SK-MEL-5 (cell line): Measurements from ENCODE around the gene MMP1. TPM values are rescaled to one million over a fixed set of nuclear protein-coding genes. Genes with fewer than 3 reads are reported as not detected.

Source experiments
- DNase-seq: peaks from one replicate; pipeline ENCODE4 v3.0.0-alpha.2; 2016; ENCODE audit warnings: low read depth, low spot score
- in situ Hi-C: cut with HindIII; loops from 2 replicates; pipeline ENCODE4 v1.10.0; 2016; ENCODE audit warnings: low sequenced_read_pairs, high pct_unique_total_duplicates, low pct_unique_long_range_greater_than_20kb
- total RNA-seq: library from RNA; depleted of rRNA; stranded (reverse); fragments of >200 nt; shearing (Covaris generic); gene quantifications from 2 replicates; pipeline ENCODE4 v1.2.3, GENCODE V29; 2014

The MMP1 gene
- total RNA-seq, 1 experiment from 2014 or later, result 5.5 TPM

DNA sequence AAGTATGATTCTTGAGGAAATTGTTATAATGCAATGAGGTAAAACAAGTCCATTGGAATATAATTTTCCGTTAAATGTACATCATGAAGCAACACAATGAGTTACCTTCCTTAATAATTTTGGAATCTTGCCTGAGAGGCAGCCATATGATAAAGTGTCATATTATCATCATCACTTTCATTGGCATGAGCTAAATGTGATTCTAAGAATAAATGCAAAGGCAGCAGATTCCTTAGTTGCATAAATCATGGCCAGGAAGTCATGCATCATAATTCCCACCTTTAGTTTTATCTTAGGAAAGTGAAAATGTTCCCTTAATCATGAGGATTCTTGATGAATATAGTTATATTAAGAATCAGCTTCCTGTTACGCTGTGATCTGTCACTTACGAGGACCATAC, 14.2 kb upstream of the MMP1 start:
- in situ Hi-C loops, result no loop called here
- no peak for DNase-seq

DNA sequence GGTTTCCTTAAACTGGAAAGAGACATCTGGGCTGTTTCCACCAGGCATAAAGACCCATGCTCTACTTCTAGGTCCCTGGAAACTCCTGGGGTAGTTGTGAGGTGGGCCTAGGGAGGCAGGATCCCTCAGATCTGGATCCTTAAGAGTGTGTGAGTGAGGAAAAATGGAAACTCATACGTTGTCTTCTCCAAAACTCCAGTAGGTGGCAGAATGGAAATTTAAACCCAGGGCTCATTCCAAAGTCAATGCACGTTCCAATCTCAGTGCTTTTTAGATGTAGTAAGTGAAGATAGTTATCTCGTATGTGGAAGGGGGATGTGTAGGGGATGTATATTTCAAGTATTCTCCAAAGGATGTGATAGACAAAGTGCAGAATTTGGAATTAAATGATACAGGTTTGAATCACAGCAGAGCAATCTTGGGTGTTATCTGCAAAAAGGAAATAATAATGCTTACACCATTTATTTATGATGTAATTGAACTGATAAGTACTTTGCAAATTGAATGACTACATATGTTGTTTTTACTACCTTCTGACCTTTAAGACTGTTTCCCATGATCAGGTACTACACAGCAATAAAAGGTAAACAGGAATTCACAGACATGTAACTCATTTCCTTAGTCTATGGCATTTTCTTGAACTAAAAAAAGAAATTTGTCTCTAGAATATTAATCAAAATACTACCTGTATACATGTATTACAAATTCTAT, 13.1 kb upstream of the MMP1 start:
- peak; percentile 51 for DNase-seq
- in situ Hi-C loops, result no loop called here

DNA sequence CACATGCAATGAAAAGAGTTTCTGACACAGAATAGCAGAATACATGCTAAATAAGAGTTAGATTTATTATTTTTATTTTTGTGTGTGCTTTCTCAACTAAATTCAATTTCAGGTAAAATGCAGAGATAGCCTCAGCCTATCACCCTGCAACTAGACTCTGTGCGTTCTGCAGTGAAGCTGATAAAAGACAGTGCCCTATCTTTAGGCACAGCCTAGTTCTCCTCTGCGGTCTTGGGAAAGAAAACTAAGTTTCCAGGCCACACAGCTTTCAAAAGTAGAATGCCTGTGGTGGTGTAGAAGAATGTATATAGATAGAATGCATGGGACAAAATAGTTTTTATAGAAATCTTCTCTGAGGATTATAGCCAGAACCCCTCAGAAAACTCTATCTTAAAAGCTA, 12.0 kb upstream of the MMP1 start:
- in situ Hi-C loops, result no loop called here
- DNase-seq, result no peak

DNA sequence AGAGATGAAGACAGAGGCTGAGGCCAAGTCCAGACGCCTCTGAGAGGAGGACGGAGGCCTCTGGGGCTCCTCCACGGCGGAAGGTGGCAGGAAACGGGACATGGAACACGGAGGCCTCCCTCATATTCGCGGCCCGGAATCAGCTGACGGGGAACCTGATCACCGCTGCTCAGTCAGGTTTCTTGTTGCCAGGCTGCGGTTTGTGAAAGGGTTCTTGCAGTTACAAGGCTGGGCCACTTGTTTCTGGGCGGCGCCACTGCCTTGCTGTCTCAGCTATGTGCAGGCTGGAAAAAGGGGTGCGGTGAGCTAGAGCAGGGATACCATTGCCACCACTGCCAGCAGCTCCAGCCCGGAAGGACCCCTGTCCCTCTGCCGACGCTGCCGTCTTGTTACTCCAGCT, 10.0 kb upstream of the MMP1 start:
- in situ Hi-C loops, result no loop called here
- no peak for DNase-seq

DNA sequence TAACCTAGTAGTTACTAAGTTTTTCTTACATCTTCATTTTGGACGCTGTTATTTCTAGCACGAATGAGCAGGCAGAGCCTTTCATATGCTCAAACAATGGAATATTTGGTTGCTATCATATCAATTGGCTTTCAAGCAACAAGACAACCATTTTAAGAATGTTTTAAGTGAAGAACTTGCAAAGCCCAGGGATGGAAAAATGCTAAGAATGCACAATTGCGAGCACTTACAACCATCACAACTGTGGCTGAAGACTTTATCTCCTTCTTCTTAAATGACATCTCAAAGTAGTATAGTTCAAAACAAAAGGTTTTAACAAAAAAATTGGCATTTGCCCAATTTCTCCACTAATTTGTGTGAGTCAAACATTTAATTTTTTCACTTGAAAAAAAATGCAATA, 8.3 kb upstream of the MMP1 start:
- in situ Hi-C loops, result no loop called here
- DNase-seq, result no peak

DNA sequence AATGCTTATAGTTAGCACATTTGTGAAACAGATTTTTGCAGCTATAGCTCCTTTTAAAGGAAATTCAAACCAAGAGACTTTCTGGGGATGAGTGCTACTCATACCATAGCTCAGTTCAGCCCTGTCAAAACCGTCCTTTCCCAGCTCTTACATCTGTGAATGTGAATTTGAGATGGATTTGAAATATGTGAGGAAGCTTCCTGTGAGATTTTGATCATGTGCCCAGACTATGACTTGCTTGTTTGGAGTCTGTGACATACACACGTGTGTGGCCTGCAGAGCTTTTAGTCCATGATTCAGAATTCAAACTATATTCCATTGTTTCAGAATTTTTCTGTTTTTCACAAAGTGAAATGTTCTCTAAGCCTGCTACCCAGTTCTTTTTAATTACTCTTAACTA, 4.4 kb upstream of the MMP1 start:
- peak; percentile 6 for DNase-seq
- in situ Hi-C loops, result no loop called here

DNA sequence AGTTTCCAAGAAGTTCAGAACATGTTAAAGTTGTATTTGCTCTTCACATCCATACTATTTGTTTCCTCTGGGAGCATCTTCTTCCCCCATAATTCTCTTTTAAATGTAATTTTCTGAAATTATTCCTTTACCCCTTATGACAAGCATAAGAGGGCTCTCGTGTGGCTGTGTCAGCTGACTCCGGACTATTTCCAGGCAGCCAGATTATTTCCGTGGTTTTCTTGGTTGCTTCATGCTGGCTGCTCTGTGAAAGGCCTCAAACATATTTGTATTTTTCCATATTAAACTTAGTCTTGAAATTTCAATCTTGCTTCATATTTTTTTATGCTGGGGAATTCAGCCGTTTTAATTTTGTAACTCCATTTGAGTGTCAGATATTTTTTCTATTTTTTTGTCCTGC, 2.8 kb upstream of the MMP1 start:
- in situ Hi-C loops, result no loop called here
- no peak for DNase-seq

DNA sequence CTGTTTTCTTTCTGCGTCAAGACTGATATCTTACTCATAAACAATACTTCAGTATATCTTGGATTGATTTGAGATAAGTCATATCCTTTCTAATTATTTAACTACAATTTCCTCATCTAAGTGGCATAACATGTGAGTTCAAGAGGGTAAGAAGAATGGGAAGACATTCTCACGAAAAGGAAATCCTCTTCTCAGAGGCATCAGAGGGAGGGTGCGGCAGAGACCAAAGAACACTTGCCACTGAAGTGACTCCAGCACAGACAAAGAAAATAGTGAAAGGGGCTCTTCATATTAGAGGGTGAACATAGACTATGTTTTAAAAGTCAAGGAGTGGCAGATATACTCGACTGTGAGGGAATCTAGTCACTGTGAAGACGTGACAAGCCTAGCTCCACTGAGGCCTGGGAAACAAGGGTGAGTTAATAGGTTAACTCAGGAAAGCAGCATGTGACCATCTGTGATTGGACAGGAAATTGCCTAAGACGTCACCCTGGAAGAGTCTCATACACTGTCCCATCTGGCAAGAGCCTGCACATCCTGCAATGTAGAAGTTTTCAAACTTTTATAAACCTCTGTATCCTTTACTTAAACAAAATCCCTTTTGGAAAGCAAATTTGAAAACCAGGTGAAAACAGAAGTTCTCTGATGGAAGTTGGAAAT, 1.9 kb upstream of the MMP1 start:
- in situ Hi-C loops, result no loop called here

DNA sequence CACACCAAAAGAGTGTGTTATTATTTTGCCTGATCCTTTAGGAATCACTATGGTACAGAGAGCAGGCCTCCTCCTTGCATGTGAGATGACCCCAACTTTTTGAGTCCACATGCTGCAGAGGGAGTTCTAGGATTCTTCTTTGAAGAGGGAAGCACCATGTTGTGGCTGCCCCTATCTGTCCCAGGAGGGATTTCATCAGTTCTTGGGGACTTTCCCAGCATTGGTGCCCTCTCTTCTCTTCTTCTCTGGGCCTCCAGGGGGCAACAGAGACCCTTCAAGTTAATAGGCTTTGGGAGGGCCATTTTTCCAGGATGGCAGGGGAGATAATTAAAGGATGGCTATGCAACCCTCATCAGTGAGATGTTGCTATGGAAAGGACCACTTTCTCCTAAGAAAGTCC, 3.6 kb downstream of the MMP1 start:
- in situ Hi-C loops, result no loop called here

More for the DNA sequence above, 1.9 kb upstream of the MMP1 start:
- no peak for DNase-seq

DNA sequence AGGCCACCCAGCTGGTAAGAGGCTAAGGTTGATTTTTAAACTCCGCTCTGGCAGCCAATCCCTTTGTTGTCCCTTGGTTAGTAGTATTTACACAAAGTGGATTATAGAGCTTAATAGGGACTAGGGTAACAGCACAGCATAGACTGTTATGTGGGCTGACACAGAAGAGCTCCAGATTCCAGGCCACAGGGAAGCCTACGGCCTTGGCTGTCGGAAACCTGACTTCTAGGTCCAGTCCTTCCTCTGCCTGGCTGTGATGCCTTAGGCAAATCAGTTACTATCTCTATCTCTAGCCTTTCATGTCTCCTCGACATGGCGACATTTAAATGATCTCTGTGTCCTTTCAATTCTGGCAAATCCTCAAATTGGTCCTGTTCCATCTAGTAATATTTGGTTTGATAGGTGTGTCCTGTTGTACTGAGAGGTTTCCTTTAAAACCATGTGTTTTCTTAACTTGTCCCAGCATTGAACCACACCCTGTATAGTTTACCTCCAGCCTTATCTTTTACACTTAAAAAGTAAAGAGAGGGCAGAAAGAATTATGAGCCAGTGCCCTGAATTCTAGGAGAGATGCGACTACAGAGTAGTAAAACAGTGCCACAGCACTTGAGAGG, 4.2 kb downstream of the MMP1 start:
- DNase-seq, result no peak
- in situ Hi-C loops, result no loop called here

More for the DNA sequence above, 3.6 kb downstream of the MMP1 start:
- peak; percentile 69 for DNase-seq

DNA sequence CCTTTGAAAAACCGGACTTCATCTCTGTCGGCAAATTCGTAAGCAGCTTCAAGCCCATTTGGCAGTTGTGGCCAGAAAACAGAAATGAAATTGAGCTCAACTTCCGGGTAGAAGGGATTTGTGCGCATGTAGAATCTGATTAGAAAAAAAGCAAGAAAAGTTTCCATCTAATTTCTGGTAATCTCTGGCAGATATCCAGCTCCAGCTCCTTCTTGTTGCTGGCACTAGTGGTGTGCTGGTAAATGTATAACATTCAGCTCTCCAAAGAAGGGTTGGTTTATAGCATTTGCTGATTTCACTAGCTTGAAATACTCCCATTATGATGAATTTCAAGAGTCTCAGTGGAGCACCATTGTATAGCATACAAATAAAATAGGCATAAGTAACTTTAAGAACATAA, 5.4 kb downstream of the MMP1 start:
- in situ Hi-C loops, result no loop called here
- DNase-seq, result no peak

DNA sequence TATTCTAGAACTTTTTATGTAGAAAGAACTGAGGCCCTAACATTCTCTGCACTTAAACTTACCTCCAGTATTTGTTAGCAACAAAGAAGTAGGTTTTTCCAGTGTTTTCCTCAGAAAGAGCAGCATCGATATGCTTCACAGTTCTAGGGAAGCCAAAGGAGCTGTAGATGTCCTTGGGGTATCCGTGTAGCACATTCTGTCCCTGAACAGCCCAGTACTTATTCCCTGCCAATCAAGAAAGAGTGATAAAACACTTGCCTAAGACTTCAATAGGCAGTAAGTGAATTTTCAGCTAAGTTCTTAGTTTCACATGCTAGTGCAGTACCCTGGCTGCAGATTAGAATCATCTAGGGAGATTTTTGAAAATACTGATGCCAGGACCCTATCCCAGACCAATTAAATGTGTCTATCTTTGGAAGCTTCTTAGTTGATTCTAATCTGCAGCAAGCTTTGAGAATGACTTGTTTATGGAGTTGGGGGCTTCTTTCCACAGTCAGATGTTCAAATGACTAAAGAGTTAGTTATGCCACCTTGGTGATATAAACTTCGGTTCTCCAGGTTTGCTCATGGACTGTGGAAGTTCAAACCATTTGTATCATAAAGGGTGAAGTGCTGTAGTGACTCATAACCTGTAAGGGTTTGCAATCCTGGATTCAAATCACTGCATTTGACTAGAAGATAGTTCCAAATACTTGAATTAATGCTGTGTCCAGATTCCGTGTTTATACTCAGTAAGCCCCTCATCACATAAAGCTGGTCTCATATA, 6.5 kb downstream of the MMP1 start:
- DNase-seq, result no peak
- in situ Hi-C loops, result no loop called here

DNA sequence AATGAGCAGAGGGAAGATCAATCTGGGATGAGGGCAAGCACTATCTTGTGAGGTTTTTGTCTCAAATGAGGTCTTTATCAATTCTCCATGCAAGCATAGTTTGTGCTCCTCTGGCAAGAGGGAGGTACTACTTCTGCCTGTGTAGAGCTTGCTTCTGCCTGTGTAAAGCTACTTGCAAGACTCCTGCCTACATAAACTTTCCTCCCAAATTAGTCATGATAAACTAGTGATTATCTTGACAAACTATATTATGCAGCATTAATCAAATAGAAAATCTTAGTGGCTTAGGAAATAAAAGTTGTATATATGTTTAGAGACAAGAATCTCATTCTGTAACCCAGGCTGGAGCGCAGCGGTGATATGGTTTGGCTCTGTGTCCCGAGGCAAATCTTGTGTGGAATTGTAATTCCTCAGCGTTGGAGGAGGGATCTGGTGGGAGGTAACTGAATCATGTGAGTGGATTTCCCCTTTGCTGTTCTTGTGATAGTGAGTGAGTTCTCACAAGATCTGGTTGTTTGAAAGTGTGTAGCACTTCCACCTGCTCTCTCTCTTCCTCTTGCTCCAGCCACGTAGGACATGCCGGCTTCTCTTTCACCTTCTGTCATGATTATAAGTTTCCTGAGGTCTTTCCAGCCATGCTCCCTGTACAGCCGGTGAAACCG, 9.5 kb downstream of the MMP1 start:
- in situ Hi-C loops, result no loop called here
- no peak for DNase-seq

DNA sequence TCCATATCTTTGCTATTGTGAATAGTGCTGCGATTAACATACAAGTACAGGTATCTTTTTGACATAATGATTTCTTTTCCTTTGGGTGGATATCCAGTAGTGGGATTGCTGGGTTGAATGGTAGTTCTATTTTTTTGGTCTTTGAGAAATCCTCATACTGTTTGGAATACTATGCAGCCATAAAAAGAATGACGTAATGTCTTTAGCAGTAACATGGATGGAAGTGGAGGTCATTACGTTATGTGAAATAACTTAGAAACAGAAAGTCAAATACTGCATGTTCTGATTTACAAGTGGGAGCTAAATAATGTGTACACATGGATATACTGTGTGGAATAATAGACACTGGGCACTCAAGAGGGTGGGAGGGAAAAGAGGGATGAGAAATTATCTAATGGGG, 13.6 kb downstream of the MMP1 start:
- in situ Hi-C loops, result no loop called here
- no peak for DNase-seq

DNA sequence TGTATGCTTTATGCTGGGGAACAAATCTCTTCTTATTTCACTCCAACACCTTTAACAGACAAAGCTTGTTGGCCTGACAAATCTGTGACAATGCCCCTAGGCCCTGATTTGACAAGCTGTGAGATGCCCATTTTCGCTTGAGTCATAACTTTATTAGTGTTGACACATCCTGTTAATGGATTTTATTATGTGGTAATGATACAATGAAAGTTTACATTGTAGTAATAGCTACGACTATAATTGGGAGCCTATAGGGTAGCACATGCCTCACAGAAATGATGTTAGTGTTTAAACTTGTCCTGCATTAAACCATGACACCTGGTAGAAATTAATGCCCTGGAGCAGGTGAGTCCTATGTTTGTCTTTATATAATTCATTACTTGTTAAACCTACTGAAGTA, 14.2 kb downstream of the MMP1 start:
- DNase-seq, result no peak
- in situ Hi-C loops, result no loop called here

DNA sequence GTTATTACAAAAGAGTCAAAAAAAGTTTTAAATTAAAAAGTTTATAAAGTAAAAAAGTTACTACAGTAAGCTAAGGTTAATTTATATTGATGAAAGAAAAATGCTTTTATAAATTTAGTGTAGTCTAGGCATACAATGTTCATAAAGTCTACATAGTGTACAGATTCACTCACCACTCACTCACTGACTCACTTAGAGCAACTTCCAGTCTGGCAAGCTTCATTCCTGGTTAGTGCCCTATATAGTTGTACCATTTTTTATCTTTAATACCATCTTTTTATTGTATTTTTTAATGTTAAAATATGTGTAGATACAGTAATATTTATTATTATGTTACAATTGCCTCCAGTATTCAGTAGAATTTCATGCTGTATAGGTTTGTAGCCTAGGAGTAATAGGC, 14.9 kb downstream of the MMP1 start:
- in situ Hi-C loops, result no loop called here
- no peak for DNase-seq

DNA sequence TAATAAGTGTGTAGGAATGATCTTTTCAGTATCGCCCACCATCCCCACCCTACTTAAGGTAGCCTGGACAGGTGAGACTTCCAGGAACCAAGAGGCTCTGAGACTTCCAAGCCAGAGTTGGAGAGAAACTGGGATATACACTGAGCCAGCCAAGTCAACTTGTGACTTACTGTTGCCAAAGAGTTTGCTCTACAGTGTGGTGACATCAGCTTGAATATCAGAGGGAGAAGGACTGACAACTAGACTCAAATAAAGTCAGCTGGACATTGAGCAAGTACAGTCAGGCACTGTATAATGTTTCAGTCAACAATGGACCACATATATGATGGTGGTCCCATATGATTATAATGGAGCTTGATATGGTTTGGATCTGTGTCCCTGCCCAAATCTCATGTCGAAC, 16.3 kb downstream of the MMP1 start:
- in situ Hi-C loops, result no loop called here
- DNase-seq, result no peak

DNA sequence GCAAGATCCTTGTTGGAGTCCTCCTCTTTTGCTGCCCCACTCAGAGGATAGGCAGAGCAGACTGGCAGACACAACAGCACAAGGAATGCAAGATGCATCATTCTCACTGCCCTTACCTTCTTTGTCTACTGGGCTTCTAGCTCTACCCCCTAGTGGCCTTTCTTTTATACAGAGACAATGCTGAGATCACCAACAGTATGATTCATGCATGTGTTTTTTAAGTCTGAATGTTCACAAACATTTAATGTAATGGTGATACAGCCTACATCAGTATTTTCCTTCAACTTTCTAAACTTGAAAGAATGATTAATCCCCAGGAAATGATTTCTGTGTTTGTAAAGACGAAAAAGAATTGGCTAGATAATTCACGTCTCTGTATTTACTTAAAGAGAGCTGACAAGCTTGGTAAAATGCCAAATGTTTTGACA, 17.5 kb downstream of the MMP1 start, which contains the start of gene MMP10:
TSS of gene MMP10 (minus strand) at position 138 of the 428 bp plus-strand sequence. CDS start at position 101, 37 bp downstream.
- DNase-seq, result peak; percentile 56
- in situ Hi-C loops, result no loop called here
